Stimulated activated CD4-positive, alpha-beta T cell treated with anti-CD3 and anti-CD28 coated beads, Interleukin-15, amount 100 ng/mL, for 24 hours (primary cell): Measurements from ENCODE around the gene DERL3.

ENCODE experiments used
- DNase-seq: peaks from one replicate; pipeline ENCODE4 v3.0.0-alpha.2; 2020

DERL3 gene

DNA sequence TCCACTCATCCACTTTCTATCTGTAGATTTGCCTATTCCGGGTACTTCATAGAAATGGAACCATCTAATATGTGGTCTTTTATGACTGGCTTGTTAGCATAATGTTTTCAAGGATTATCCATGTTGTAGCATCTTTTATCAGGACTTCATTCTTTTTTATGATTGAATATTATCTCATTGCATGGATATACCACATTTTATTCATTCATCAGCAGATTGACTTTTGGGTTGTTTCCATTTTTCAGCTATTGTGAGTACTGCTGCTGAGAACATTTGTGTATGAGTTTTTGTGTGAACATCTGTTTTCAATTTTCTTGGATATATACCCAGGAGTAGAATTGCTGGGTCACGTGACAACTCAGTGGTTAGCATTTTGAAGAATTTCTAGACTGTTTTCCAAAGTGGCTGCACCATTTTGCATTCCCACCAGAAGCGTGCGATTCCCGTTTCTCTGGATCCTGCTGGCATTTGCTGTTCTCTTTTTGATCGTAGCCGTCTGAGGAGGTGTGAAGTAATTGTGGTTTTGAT lies 8.9 kb downstream of the DERL3 start:
- no peak for DNase-seq

GRCh38 chr22:23828800-23829680 lies 9.8 kb downstream of the DERL3 start:
- no peak for DNase-seq

DNA sequence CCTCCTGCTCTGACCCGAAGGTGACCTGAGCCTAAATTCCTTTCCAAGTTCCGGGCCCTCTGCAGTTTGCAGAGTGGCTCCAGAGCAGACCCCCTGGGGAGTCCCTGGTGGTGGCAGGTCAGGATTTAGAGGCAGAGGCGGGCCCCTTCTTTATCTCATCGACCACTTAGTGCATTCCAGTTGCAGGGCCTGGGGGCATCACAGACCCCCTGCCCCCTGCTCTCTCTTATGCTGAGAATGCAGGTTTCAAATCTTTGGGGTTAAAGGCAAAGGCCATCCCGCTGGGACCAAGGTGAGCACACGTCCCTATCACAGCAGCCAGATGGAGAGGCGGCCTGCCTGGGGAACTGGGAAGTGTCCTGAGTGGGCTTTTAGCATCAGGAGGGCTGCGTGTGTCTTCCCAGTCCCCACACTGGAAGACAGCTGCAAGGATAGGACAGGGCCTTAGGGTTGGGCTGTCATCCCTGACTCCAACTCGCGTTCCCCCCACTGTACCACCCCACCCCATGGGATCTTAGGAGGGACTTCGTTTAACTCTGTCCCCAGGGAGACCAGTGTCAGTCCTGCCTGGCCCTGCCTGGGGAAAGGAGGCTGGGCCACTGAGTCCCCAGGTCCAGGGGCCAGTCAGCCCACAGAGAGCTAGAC lies 11.3 kb downstream of the DERL3 start:
- DNase-seq, result no peak

- DNase-seq, result no peak
Observed at GRCh38 chr22:23826510-23827350, 12.1 kb downstream of the DERL3 start.

DNA sequence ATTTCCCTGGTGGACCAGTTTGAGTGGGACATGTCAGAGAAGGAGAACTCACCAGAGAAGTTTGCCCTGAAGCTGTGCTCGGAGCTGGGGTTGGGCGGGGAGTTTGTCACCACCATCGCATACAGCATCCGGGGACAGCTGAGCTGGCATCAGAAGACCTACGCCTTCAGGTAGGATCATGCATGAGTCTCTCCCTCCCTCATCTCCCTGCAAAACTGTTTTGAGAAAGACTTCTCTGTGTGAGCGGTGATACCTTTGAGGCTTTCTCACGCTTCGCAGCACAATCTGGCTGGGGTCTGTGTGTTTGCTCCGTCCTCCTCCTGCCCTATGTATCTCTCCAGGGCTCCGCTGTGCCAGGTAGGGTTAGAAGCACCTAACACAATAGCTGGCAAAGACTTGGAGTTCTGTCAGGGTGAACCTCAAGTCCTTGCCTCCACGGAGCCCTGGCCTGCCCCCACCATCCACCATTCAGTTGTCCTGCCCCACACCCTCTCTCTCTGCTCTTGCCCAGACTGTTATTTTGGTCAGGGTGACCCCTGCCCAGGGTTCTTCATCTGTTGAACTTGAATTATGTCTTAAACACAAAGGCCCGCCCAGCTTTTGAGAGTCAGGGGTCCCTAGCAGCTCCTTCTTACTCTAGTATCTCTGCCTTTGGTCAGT lies 13.4 kb downstream of the DERL3 start:
- DNase-seq, result no peak

- no peak for DNase-seq
Observed at GRCh38 chr22:23824476-23825245, 14.1 kb downstream of the DERL3 start.

DNA sequence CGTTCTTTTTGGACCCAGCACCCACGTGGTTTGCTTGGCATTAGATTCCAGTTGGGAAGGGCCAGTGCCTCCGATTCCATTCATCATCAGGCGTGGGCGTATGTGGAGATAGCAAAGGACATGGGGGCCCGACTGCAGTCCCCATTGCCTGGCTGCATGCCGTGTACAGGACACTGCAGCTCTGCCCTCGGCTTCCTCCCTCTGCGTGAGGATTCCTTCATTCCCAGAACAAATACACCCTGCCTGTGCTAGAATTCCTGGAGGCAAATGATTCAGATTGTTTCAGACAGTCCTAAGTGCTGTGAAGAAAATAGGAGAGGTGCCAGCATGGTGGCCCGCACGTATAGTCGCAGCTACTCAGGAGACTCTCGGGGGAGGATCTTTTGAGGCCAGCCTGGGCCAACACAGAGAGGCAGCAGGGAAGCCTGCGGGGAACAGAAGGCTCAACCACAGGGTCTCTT lies 15.4 kb downstream of the DERL3 start:
- DNase-seq, result no peak

GRCh38 chr22:23822101-23822671 lies 16.6 kb downstream of the DERL3 start:
- no peak for DNase-seq

- no peak for DNase-seq
Observed at GRCh38 chr22:23820748-23821211, 18.0 kb downstream of the DERL3 start.

GRCh38 chr22:23818541-23818940 lies 20.3 kb downstream of the DERL3 start:
- DNase-seq, result no peak

DNA sequence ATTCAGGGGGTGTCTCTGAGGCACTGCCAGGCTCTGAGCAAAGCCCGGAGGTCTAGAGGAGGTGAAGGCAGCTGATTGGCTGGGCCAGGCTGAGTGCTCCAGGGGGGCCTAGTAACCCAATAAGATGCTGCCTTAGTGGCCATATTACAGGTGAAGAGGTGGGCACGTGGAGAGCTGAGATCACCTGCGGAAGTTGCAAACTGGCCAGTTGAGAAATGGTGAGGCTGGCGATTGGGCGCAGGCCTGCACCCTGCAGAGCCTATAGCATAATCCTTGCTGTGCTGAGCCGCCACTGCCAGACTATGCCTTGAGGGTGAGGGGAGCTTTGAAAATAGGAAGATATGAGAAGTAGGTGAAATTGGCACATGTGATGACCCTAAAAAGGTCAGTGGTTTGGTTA lies 21.7 kb downstream of the DERL3 start:
- no peak for DNase-seq

DNA sequence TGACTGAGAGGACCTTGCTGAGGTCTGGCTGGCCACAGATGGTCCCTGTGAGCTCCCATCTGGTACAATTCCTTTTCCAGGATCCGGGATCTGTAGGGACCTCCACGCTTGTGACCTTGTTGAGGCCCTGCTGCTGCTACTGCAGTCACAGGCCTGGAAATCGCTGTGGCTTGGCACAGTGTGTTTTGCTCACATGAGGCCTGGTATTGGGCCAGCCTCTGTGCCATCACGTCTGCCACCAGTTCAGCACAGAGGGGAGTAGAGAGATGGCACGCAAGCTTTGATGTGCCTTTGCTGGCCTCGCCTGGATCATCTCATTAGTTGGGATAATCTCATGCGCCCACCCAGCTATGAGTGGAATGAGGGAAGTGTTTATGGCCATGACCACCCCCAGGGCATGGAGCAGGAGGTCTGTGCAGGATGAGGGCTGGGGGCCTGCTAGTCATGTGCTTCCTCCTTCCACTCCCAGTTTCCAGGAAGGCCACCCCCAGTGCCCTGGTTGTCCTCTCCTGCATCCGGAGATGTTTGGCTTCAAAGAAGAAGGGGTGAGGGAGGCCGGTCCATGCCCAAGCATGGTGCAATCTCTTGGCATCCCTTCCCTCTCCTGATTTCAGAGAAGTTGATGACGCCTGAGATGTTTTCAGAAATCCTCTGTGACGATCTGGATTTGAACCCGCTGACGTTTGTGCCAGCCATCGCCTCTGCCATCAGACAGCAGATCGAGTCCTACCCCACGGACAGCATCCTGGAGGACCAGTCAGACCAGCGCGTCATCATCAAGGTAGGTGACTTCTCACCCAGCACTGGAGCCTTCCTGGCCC lies 22.4 kb downstream of the DERL3 start:
- DNase-seq, result no peak

GRCh38 chr22:23815541-23816155 lies 23.2 kb downstream of the DERL3 start:
- no peak for DNase-seq

- DNase-seq, result no peak
Observed at GRCh38 chr22:23812378-23812777, 26.4 kb downstream of the DERL3 start.

- DNase-seq, result no peak
Observed at GRCh38 chr22:23806837-23807236, 32.0 kb downstream of the DERL3 start.

DNA sequence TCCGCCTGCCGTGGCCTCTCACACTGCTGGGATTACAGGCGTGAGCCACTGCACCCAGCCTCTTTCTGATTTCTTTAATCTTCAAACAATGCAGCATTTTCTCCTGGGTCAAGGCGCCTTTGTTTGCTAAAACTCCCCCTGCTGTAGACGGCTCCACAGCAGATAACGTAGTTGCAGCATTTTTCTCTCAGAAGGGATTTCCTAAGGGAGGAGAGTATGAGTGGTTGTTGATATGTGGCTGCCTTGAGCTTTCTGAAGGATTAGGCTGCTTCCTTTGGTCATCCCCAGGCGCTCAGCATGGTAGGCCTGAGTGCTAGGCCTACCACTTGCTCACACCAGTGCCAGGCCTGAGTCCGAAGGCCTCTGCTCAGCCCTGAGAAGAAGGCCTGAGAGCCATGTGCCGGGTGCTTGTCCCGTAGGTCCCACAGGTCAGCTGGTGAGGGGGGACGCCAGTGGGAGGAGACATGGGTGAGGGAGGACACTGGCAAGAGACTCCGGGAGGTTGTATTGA lies 34.0 kb downstream of the DERL3 start:
- DNase-seq, result no peak

GRCh38 chr22:23803001-23803819 lies 35.6 kb downstream of the DERL3 start:
- DNase-seq, result no peak

- DNase-seq, result no peak
Observed at GRCh38 chr22:23801886-23802377, 36.9 kb downstream of the DERL3 start.
